Measurements from ENCODE around the gene LRRC4.

- TF ChIP-seq ZEB2 (tag by site-specific recombination; IDR thresholded peaks at IDR 0.05) (no peak), ZIC2 (tag by site-specific recombination; IDR thresholded peaks at IDR 0.05) (peak; percentile 63; the same call in 1 of the 2 replicates), HOXD13 (CRISPR knock-in tag; IDR thresholded peaks at IDR 0.05; ENCODE audit: borderline replicate concordance) (no peak), ZNF239 (tag by site-specific recombination; IDR thresholded peaks at IDR 0.05) (no peak), RBAK (tag by site-specific recombination; IDR thresholded peaks at IDR 0.05) (no peak), ZBTB26 (tag by site-specific recombination; optimal IDR thresholded peaks at IDR 0.05) (no peak), ZNF10 (tag by site-specific recombination; IDR thresholded peaks at IDR 0.05) (no peak), ZBTB21 (tag by site-specific recombination; IDR thresholded peaks at IDR 0.05) (no peak), CTCF (tag by site-specific recombination; IDR thresholded peaks at IDR 0.05) (no peak), ZNF416 (tag by site-specific recombination; IDR thresholded peaks at IDR 0.05) (no peak), MYNN (tag by site-specific recombination; IDR thresholded peaks at IDR 0.05; ENCODE audit: borderline replicate concordance) (no peak), ZNF362 (tag by site-specific recombination; IDR thresholded peaks at IDR 0.05) (no peak)
Observed at GRCh38 chr7:128024151-128024550, 7.1 kb downstream of the LRRC4 start.

Measured in HEK293 (cell line).